Measurements from ENCODE around the gene CHRNA4.

Gene CHRNA4

GRCh38 chr20:63394069-63394919, 33.1 kb upstream of the CHRNA4 start:
- Histone ChIP-seq H3K36me3 (ENCODE audit: insufficient read depth, low read length) (no peaks in the 10 kb centered on the region), H3K4me1 (ENCODE audit: insufficient read depth, low read length, poor library complexity, severe bottlenecking) (no peaks in the 10 kb centered on the region), H3K9me2 (replicated peaks; ENCODE audit: low read depth, low read length) (no peaks in the 10 kb centered on the region), H4K20me1 (ENCODE audit: insufficient read depth, low read length, poor library complexity, severe bottlenecking) (no peaks in the 10 kb centered on the region), H3K9me3 (ENCODE audit: insufficient read depth, low read depth, low read length) (no peaks in the 10 kb centered on the region), H3F3A (ENCODE audit: low read depth) (no peaks in the 10 kb centered on the region), H3K4me2 (ENCODE audit: low read depth, low read length, poor library complexity, severe bottlenecking) (no peak overlapping the region), H3K4me3 (ENCODE audit: low read length, poor library complexity, severe bottlenecking) (no peak overlapping the region), H2AFZ (ENCODE audit: low read length) (no peak overlapping the region), H3K27me3 (ENCODE audit: insufficient read depth, low read length, poor library complexity, severe bottlenecking) (no peaks in the 10 kb centered on the region), H3K79me2 (ENCODE audit: insufficient read depth, low read length) (no peaks in the 10 kb centered on the region), H3K9ac (ENCODE audit: low read depth, low read length, poor library complexity, severe bottlenecking) (no peak overlapping the region)
- TF ChIP-seq EZH2phosphoT487 (IDR thresholded peaks at IDR 0.05; ENCODE audit: borderline replicate concordance) (no peak), CTCF (conservative IDR thresholded peaks at IDR 0.05; ENCODE audit: low read length) (no peak)

GRCh38 chr20:63393566-63393965, 32.4 kb upstream of the CHRNA4 start:
- no peaks in the 10 kb centered on the region for H3K4me1 ChIP-seq (ENCODE audit: insufficient read depth, low read length, poor library complexity, severe bottlenecking)
- no peaks in the 10 kb centered on the region for H3F3A ChIP-seq (ENCODE audit: low read depth)
- no peaks in the 10 kb centered on the region for H3K27me3 ChIP-seq (ENCODE audit: insufficient read depth, low read length, poor library complexity, severe bottlenecking)
- no peak overlapping the region for H3K9ac ChIP-seq (ENCODE audit: low read depth, low read length, poor library complexity, severe bottlenecking)
- no peaks in the 10 kb centered on the region for H3K9me3 ChIP-seq (ENCODE audit: insufficient read depth, low read depth, low read length)
- no peak for TF ChIP-seq EZH2phosphoT487 (IDR thresholded peaks at IDR 0.05; ENCODE audit: borderline replicate concordance)
- no peak for TF ChIP-seq CTCF (conservative IDR thresholded peaks at IDR 0.05; ENCODE audit: low read length)
- no peak overlapping the region for H2AFZ ChIP-seq (ENCODE audit: low read length)
- H3K36me3 ChIP-seq (ENCODE audit: insufficient read depth, low read length), result no peaks in the 10 kb centered on the region
- H3K9me2 ChIP-seq (replicated peaks; ENCODE audit: low read depth, low read length), result no peaks in the 10 kb centered on the region
- H4K20me1 ChIP-seq (ENCODE audit: insufficient read depth, low read length, poor library complexity, severe bottlenecking), result no peaks in the 10 kb centered on the region
- no peak overlapping the region for H3K4me2 ChIP-seq (ENCODE audit: low read depth, low read length, poor library complexity, severe bottlenecking)
- H3K79me2 ChIP-seq (ENCODE audit: insufficient read depth, low read length), result no peaks in the 10 kb centered on the region
- no peak overlapping the region for H3K4me3 ChIP-seq (ENCODE audit: low read length, poor library complexity, severe bottlenecking)

GRCh38 chr20:63392465-63393365, 31.6 kb upstream of the CHRNA4 start:
- no peaks in the 10 kb centered on the region for H3K27me3 ChIP-seq (ENCODE audit: insufficient read depth, low read length, poor library complexity, severe bottlenecking)
- H3K79me2 ChIP-seq (ENCODE audit: insufficient read depth, low read length), result no peaks in the 10 kb centered on the region

More at GRCh38 chr20:63392465-63393365, 31.6 kb upstream of the CHRNA4 start:
- Histone ChIP-seq H3K9me2 (replicated peaks; ENCODE audit: low read depth, low read length) (no peaks in the 10 kb centered on the region), H3K9me3 (ENCODE audit: insufficient read depth, low read depth, low read length) (no peaks in the 10 kb centered on the region), H3K4me2 (ENCODE audit: low read depth, low read length, poor library complexity, severe bottlenecking) (no peak overlapping the region), H3K4me1 (ENCODE audit: insufficient read depth, low read length, poor library complexity, severe bottlenecking) (no peaks in the 10 kb centered on the region), H3K36me3 (ENCODE audit: insufficient read depth, low read length) (no peaks in the 10 kb centered on the region), H2AFZ (ENCODE audit: low read length) (no peak overlapping the region), H3K9ac (ENCODE audit: low read depth, low read length, poor library complexity, severe bottlenecking) (no peak overlapping the region), H4K20me1 (ENCODE audit: insufficient read depth, low read length, poor library complexity, severe bottlenecking) (no peaks in the 10 kb centered on the region), H3K4me3 (ENCODE audit: low read length, poor library complexity, severe bottlenecking) (no peak overlapping the region), H3F3A (ENCODE audit: low read depth) (no peaks in the 10 kb centered on the region)
- TF ChIP-seq CTCF (conservative IDR thresholded peaks at IDR 0.05; ENCODE audit: low read length) (no peak), EZH2phosphoT487 (IDR thresholded peaks at IDR 0.05; ENCODE audit: borderline replicate concordance) (no peak)

Data from Loucy (cell line).